ENCODE data around the gene TP53RK. TPM values are rescaled to one million over a fixed set of nuclear protein-coding genes. Genes with fewer than 3 reads are reported as not detected.

The TP53RK gene
- total RNA-seq, 1 experiment from 2014 or later, result 21.5 TPM

DNA sequence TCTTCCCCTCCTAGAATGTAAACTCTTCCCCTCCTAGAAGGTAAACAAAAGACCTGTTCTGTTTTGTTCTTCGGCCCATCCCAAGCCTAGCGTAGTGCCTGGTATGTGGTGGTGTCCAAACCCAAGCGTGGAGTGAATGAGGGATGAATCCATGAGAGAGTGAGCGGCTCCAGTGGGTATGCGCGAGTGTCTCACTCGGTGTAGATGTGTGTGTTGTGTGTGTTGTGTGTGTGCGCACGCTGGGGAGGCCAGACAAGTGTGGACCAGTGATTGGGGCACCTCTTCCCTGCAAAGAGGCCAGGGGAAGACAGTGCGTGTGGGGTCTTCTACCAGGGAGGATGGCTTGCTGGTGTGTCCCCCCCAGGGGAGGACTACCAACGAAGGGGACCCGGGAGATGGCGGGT, 19.8 kb upstream of the TP53RK start:
- Mint-ChIP-seq H3K9me3 (peaks cover 13 to 22% of the 10 kb centered on the region in 2 experiments), H3K36me3 (ENCODE audit: insufficient read depth in 1 of 3, low read depth in 3 of 3) (peaks cover 3 to 21% (median 4%) of the 10 kb centered on the region in 3 experiments; a peak in 6 of 7 replicates), H3K27ac (peak overlapping the region; percentile 6 to 63 (median 52); a peak in 6 of 7 replicates), H3K4me3 (peak overlapping the region; percentile 68 to 76), H3K4me1 (peaks cover 32 to 42% of the 10 kb centered on the region in 2 experiments), H3K27me3 (ENCODE audit: low read depth) (peaks cover 7% of the 10 kb centered on the region)
- H3K23ac ChIP-seq (ENCODE audit: insufficient read length, low read depth, low read length), result no peak overlapping the region
- no peak overlapping the region for H2BK12ac ChIP-seq (ENCODE audit: insufficient read length, low read depth, low read length)
- DNase-seq, result no peak
- H3K27ac ChIP-seq (ENCODE audit: insufficient read length, low read depth, low read length), result no peak overlapping the region
- no peak overlapping the region for H4K5ac ChIP-seq (ENCODE audit: insufficient read length, low read depth, low read length)
- no peak overlapping the region for H2BK20ac ChIP-seq (ENCODE audit: low read depth, low read length, poor library complexity, severe bottlenecking)
- peaks cover 5% of the 10 kb centered on the region for H3K23me2 ChIP-seq (ENCODE audit: insufficient read length, low read depth, low read length, poor library complexity, severe bottlenecking)
- H3K79me2 ChIP-seq (ENCODE audit: insufficient read depth, low read length), result no peaks in the 10 kb centered on the region
- no peak overlapping the region for H3T11ph ChIP-seq (ENCODE audit: low read length)
- H2AK5ac ChIP-seq (ENCODE audit: insufficient read length, low read length), result no peak overlapping the region
- peak overlapping the region; percentile 33 for H3K14ac ChIP-seq (ENCODE audit: insufficient read depth, low read length)
- H4K91ac ChIP-seq (ENCODE audit: insufficient read length, low read depth, low read length), result no peak overlapping the region
- H3K79me1 ChIP-seq (ENCODE audit: insufficient read depth, low read depth, low read length, poor library complexity, severe bottlenecking), result no peaks in the 10 kb centered on the region
- no peak overlapping the region for H2BK15ac ChIP-seq (ENCODE audit: low read depth, low read length)
- H3K4me1 ChIP-seq (ENCODE audit: insufficient read depth, low read length), result no peaks in the 10 kb centered on the region; the same call in 1 of the 2 replicates
- H3K9ac ChIP-seq (ENCODE audit: extremely low read depth, insufficient read length, low read length), result no peak overlapping the region
- WGBS (ENCODE audit: extremely low coverage, insufficient read length, low lambda C conversion rate), result no CpG with 5 or more reads among the region's 13 CpGs
- H3K56ac ChIP-seq (ENCODE audit: insufficient read length, low read depth, low read length), result no peak overlapping the region
- H2BK120ac ChIP-seq (ENCODE audit: low read depth, low read length, poor library complexity, severe bottlenecking), result no peak overlapping the region
- H3K4ac ChIP-seq (ENCODE audit: low read depth, low read length), result no peak overlapping the region
- no peak overlapping the region for H2AFZ ChIP-seq (ENCODE audit: low read length)
- H3K9me3 ChIP-seq (ENCODE audit: control insufficient read depth, low read depth, low read length), result peaks cover 6% of the 10 kb centered on the region
- H2BK5ac ChIP-seq (ENCODE audit: insufficient read length, low read length), result no peak overlapping the region
- no peaks in the 10 kb centered on the region for H3K27me3 ChIP-seq (ENCODE audit: insufficient read depth, low read length)
- TF ChIP-seq, protein P1, sequence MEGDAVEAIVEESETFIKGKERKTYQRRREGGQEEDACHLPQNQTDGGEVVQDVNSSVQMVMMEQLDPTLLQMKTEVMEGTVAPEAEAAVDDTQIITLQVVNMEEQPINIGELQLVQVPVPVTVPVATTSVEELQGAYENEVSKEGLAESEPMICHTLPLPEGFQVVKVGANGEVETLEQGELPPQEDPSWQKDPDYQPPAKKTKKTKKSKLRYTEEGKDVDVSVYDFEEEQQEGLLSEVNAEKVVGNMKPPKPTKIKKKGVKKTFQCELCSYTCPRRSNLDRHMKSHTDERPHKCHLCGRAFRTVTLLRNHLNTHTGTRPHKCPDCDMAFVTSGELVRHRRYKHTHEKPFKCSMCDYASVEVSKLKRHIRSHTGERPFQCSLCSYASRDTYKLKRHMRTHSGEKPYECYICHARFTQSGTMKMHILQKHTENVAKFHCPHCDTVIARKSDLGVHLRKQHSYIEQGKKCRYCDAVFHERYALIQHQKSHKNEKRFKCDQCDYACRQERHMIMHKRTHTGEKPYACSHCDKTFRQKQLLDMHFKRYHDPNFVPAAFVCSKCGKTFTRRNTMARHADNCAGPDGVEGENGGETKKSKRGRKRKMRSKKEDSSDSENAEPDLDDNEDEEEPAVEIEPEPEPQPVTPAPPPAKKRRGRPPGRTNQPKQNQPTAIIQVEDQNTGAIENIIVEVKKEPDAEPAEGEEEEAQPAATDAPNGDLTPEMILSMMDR (conservative IDR thresholded peaks at IDR 0.05), result no peak
- H4K8ac ChIP-seq (replicated peaks; ENCODE audit: insufficient read length, low read depth, low read length), result no peak overlapping the region
- H3K4me2 ChIP-seq (ENCODE audit: insufficient read depth, insufficient read length, low read length), result no peak overlapping the region
- peak overlapping the region; percentile 12 for H3K18ac ChIP-seq (ENCODE audit: insufficient read length, low read depth, low read length)
- no peaks in the 10 kb centered on the region for H4K20me1 ChIP-seq (ENCODE audit: control insufficient read depth, insufficient read depth, insufficient read length)
